GM03348 (cell line): ENCODE results near the gene FHIT.

ENCODE experiments used
- DNase-seq: peaks from one replicate; pipeline ENCODE4 v3.0.0; 2012; ENCODE audit warnings: low spot score

The FHIT gene

GRCh38 chr3:60463685-60464084 lies 787.6 kb downstream of the FHIT start:
- DNase-seq, result no peak

- peak; percentile 13 for DNase-seq
Observed at GRCh38 chr3:60461267-60461666, 790.0 kb downstream of the FHIT start.

- DNase-seq, result no peak
Observed at GRCh38 chr3:60456180-60456579, 795.1 kb downstream of the FHIT start.

- DNase-seq, result no peak
Observed at GRCh38 chr3:60453326-60453725, 797.9 kb downstream of the FHIT start.

GRCh38 chr3:60448696-60449095 lies 802.6 kb downstream of the FHIT start:
- no peak for DNase-seq

GRCh38 chr3:60445446-60445845 lies 805.8 kb downstream of the FHIT start:
- DNase-seq, result no peak

- no peak for DNase-seq
Observed at GRCh38 chr3:60444898-60445437, 806.3 kb downstream of the FHIT start.

- no peak for DNase-seq
Observed at GRCh38 chr3:60440869-60441268, 810.4 kb downstream of the FHIT start.

GRCh38 chr3:60435941-60436650 lies 815.2 kb downstream of the FHIT start:
- no peak for DNase-seq

GRCh38 chr3:60434950-60435349 lies 816.3 kb downstream of the FHIT start:
- DNase-seq, result no peak

GRCh38 chr3:60434323-60434722 lies 816.9 kb downstream of the FHIT start:
- DNase-seq, result no peak

- DNase-seq, result peak; percentile 22
Observed at GRCh38 chr3:60431599-60431958, 819.7 kb downstream of the FHIT start.

GRCh38 chr3:60430205-60430604 lies 821.0 kb downstream of the FHIT start:
- no peak for DNase-seq

GRCh38 chr3:60427109-60427508 lies 824.1 kb downstream of the FHIT start:
- DNase-seq, result no peak

- no peak for DNase-seq
Observed at GRCh38 chr3:60424942-60425341, 826.3 kb downstream of the FHIT start.

GRCh38 chr3:60424034-60424433 lies 827.2 kb downstream of the FHIT start:
- no peak for DNase-seq

- no peak for DNase-seq
Observed at GRCh38 chr3:60423556-60423955, 827.7 kb downstream of the FHIT start.

- DNase-seq, result no peak
Observed at GRCh38 chr3:60421749-60422446, 829.4 kb downstream of the FHIT start.

- DNase-seq, result no peak
Observed at GRCh38 chr3:60417576-60417975, 833.7 kb downstream of the FHIT start.

GRCh38 chr3:60414011-60414410 lies 837.2 kb downstream of the FHIT start:
- no peak for DNase-seq

- no peak for DNase-seq
Observed at GRCh38 chr3:60413551-60413950, 837.7 kb downstream of the FHIT start.

- peak; percentile 6 for DNase-seq
Observed at GRCh38 chr3:60403866-60404265, 847.4 kb downstream of the FHIT start.

GRCh38 chr3:60402931-60403330 lies 848.3 kb downstream of the FHIT start:
- DNase-seq, result no peak
